Fibroblast of upper back skin (primary cell): ENCODE measurements around the gene PTGIS.

ENCODE experiments used
- DNase-seq: peaks from one replicate; pipeline ENCODE4 v3.0.0-alpha.2; 2013

The PTGIS gene

GRCh38 chr20:49461894-49462620 is 105.9 kb downstream of the PTGIS start:
- DNase-seq = no peak

- no peak for DNase-seq
Observed at GRCh38 chr20:49460916-49461315, 107.0 kb downstream of the PTGIS start.

GRCh38 chr20:49460131-49460530 is 107.8 kb downstream of the PTGIS start:
- no peak for DNase-seq

- DNase-seq = no peak
Observed at GRCh38 chr20:49459684-49460083, 108.3 kb downstream of the PTGIS start.

GRCh38 chr20:49457444-49457843 is 110.5 kb downstream of the PTGIS start:
- DNase-seq = no peak

- DNase-seq = no peak
Observed at GRCh38 chr20:49456646-49457045, 111.3 kb downstream of the PTGIS start.

- no peak for DNase-seq
Observed at GRCh38 chr20:49455691-49456090, 112.2 kb downstream of the PTGIS start.
